GM21526 (cell line): ENCODE results near the gene KLHL2.
A peak's percentile ranks its signal among the peaks of the same experiment; 100 is the strongest.
"Not testable (repeated sequence)": the region's sequence is repeated elsewhere in the genome, so short reads cannot be mapped to it uniquely, and the experiment has no call there.

Experiments used
- ATAC-seq: cut with Tn5 transposase; IDR thresholded peaks from one replicate; pipeline ENCODE4 v1.9.1; 2021; ENCODE audit warnings: moderate library complexity; ENCODE audit not compliant: unreplicated experiment, low FRiP score

Gene KLHL2

GRCh38 chr4:165207431-165208220, at the start of gene KLHL2:
TSS of gene KLHL2 (plus strand) at chr4:165207561. CDS start at chr4:165207877, 316 bp downstream.
- ATAC-seq: peak; percentile 87

GRCh38 chr4:165158762-165159161, 48.6 kb upstream of the KLHL2 start:
- ATAC-seq: no peak

GRCh38 chr4:165164257-165164656, 43.1 kb upstream of the KLHL2 start:
- ATAC-seq: no peak

- not testable (repeated sequence) for ATAC-seq
These were observed 40.5 kb upstream of the KLHL2 start for GRCh38 chr4:165166872-165167271.

- ATAC-seq: no peak
These were observed 39.7 kb upstream of the KLHL2 start for GRCh38 chr4:165167650-165168049.

- no peak for ATAC-seq
These were observed 36.5 kb upstream of the KLHL2 start for GRCh38 chr4:165170819-165171218.

- not testable (repeated sequence) for ATAC-seq
These were observed 31.9 kb upstream of the KLHL2 start for GRCh38 chr4:165175470-165175869.

GRCh38 chr4:165175879-165176278, 31.5 kb upstream of the KLHL2 start:
- ATAC-seq: no peak

- ATAC-seq: peak; percentile 67
These were observed 29.4 kb upstream of the KLHL2 start for GRCh38 chr4:165177725-165178666.

GRCh38 chr4:165184220-165184619, 23.1 kb upstream of the KLHL2 start:
- no peak for ATAC-seq

GRCh38 chr4:165184998-165185397, 22.4 kb upstream of the KLHL2 start:
- ATAC-seq: not testable (repeated sequence)

GRCh38 chr4:165185448-165185847, 21.9 kb upstream of the KLHL2 start:
- no peak for ATAC-seq

GRCh38 chr4:165190591-165191347, 16.6 kb upstream of the KLHL2 start:
- ATAC-seq: no peak

GRCh38 chr4:165191348-165191656, 16.1 kb upstream of the KLHL2 start:
- no peak for ATAC-seq

GRCh38 chr4:165191814-165192499, 15.4 kb upstream of the KLHL2 start:
- no peak for ATAC-seq

GRCh38 chr4:165192500-165192898, 14.9 kb upstream of the KLHL2 start:
- ATAC-seq: no peak

- no peak for ATAC-seq
These were observed 14.4 kb upstream of the KLHL2 start for GRCh38 chr4:165192956-165193355.

- ATAC-seq: no peak
These were observed 13.0 kb upstream of the KLHL2 start for GRCh38 chr4:165194368-165194767.

- no peak for ATAC-seq
These were observed 9.0 kb upstream of the KLHL2 start for GRCh38 chr4:165198329-165198728.

GRCh38 chr4:165199286-165199685, 8.1 kb upstream of the KLHL2 start:
- ATAC-seq: no peak
